ENCODE measurements around the gene UGT1A1. TPM values are rescaled to one million over a fixed set of nuclear protein-coding genes. Genes with fewer than 3 reads are reported as not detected.

Gene UGT1A1
- total RNA-seq, 1 experiment from 2014 or later, result not detected

- H2AK5ac ChIP-seq (ENCODE audit: insufficient read length, low read length), result no peak overlapping the region
- H2BK12ac ChIP-seq (ENCODE audit: insufficient read length, low read depth, low read length), result no peak overlapping the region
- Mint-ChIP-seq H3K9me3 (peaks cover 2 to 3% of the 10 kb centered on the region in 2 experiments; a peak in 4 of 5 replicates), H3K36me3 (ENCODE audit: insufficient read depth in 1 of 3, low read depth in 3 of 3) (peaks cover 0 to 2% (median 0%) of the 10 kb centered on the region in 3 experiments; a peak in 2 of 7 replicates), H3K4me1 (peaks cover 2% of the 10 kb centered on the region in 2 experiments; a peak in 3 of 4 replicates), H3K4me3 (no peak overlapping the region), H3K27ac (0 out of 7 replicates have a peak overlapping the region, but pooled peaks of 1 of the 3 experiments have one; percentile 18), H3K27me3 (ENCODE audit: low read depth) (peaks cover 14% of the 10 kb centered on the region)
- H3K79me1 ChIP-seq (ENCODE audit: insufficient read depth, low read depth, low read length, poor library complexity, severe bottlenecking), result no peaks in the 10 kb centered on the region
- H3K9me3 ChIP-seq (ENCODE audit: control insufficient read depth, low read depth, low read length), result no peaks in the 10 kb centered on the region
- no peak overlapping the region for H2BK5ac ChIP-seq (ENCODE audit: insufficient read length, low read length)
- H3K79me2 ChIP-seq (ENCODE audit: insufficient read depth, low read length), result no peaks in the 10 kb centered on the region
- no peak overlapping the region for H4K91ac ChIP-seq (ENCODE audit: insufficient read length, low read depth, low read length)
- no peak overlapping the region for H3K27ac ChIP-seq (ENCODE audit: insufficient read length, low read depth, low read length)
- H2BK120ac ChIP-seq (ENCODE audit: low read depth, low read length, poor library complexity, severe bottlenecking), result no peak overlapping the region
- H2BK15ac ChIP-seq (ENCODE audit: low read depth, low read length), result no peak overlapping the region
- no peak for TF ChIP-seq CTCF (conservative IDR thresholded peaks at IDR 0.05)
- peak; percentile 15 for DNase-seq
- H3K9ac ChIP-seq (ENCODE audit: extremely low read depth, insufficient read length, low read length), result no peak overlapping the region
- no peak overlapping the region for H3K14ac ChIP-seq (ENCODE audit: insufficient read depth, low read length)
- H3K27me3 ChIP-seq (ENCODE audit: insufficient read depth, low read length), result no peaks in the 10 kb centered on the region
- no peak overlapping the region for H3K4ac ChIP-seq (ENCODE audit: low read depth, low read length)
- WGBS (ENCODE audit: extremely low coverage, insufficient read length, low lambda C conversion rate), result no CpG with 5 or more reads among the region's 17 CpGs
- H4K20me1 ChIP-seq (ENCODE audit: control insufficient read depth, insufficient read depth, insufficient read length), result no peaks in the 10 kb centered on the region
- H3K18ac ChIP-seq (ENCODE audit: insufficient read length, low read depth, low read length), result no peak overlapping the region
- no peak overlapping the region for H2AFZ ChIP-seq (ENCODE audit: low read length)
- no peak overlapping the region for H3K4me2 ChIP-seq (ENCODE audit: insufficient read depth, insufficient read length, low read length)
- no peak overlapping the region for H2BK20ac ChIP-seq (ENCODE audit: low read depth, low read length, poor library complexity, severe bottlenecking)
- H4K5ac ChIP-seq (ENCODE audit: insufficient read length, low read depth, low read length), result no peak overlapping the region
- no peaks in the 10 kb centered on the region for H3K23me2 ChIP-seq (ENCODE audit: insufficient read length, low read depth, low read length, poor library complexity, severe bottlenecking)
- no peak overlapping the region for H3T11ph ChIP-seq (ENCODE audit: low read length)
- no peak overlapping the region for H3K56ac ChIP-seq (ENCODE audit: insufficient read length, low read depth, low read length)
- no peak overlapping the region for H3K23ac ChIP-seq (ENCODE audit: insufficient read length, low read depth, low read length)
- H4K8ac ChIP-seq (replicated peaks; ENCODE audit: insufficient read length, low read depth, low read length), result no peak overlapping the region
- no peaks in the 10 kb centered on the region for H3K4me1 ChIP-seq (ENCODE audit: insufficient read depth, low read length)
These were observed 34.1 kb downstream of the UGT1A1 start for GRCh38 chr2:233794128-233794658.
